ENCODE results near the gene IP6K1. TPM values are rescaled to one million over a fixed set of nuclear protein-coding genes. Genes with fewer than 3 reads are reported as not detected.

The IP6K1 gene
- total RNA-seq, 1 donor: 48.5 TPM

DNA sequence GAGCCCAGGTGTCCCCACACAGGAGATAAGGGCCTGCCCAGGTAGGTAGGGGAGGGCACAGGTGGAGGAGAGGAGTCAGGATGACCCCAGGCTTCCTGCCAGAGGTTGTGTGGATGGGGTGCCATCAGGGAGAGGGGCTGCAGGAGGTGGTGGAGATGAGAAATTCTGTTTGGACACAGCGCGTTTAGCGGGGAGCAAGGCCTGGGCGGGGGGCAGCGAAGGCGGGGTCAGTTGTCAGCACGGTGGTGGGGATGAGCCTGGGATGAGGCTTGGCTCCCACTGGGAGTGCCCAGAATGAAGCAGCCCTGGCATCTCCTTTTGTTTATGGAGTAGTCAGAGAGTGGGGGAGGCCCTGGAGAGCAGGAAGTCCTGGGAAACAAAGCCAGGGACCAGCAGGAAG is 82.4 kb downstream of the IP6K1 start:
- no peaks in the 10 kb centered on the region for H3K79me2 ChIP-seq (ENCODE audit: insufficient read depth, low read length)
- TF ChIP-seq, protein P1, sequence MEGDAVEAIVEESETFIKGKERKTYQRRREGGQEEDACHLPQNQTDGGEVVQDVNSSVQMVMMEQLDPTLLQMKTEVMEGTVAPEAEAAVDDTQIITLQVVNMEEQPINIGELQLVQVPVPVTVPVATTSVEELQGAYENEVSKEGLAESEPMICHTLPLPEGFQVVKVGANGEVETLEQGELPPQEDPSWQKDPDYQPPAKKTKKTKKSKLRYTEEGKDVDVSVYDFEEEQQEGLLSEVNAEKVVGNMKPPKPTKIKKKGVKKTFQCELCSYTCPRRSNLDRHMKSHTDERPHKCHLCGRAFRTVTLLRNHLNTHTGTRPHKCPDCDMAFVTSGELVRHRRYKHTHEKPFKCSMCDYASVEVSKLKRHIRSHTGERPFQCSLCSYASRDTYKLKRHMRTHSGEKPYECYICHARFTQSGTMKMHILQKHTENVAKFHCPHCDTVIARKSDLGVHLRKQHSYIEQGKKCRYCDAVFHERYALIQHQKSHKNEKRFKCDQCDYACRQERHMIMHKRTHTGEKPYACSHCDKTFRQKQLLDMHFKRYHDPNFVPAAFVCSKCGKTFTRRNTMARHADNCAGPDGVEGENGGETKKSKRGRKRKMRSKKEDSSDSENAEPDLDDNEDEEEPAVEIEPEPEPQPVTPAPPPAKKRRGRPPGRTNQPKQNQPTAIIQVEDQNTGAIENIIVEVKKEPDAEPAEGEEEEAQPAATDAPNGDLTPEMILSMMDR (IDR thresholded peaks at IDR 0.05; ENCODE audit: extremely low read depth, low read depth, low read length): no peak
- H4K20me1 ChIP-seq (ENCODE audit: insufficient read depth, low read length): peaks cover 14% of the 10 kb centered on the region
- DNase-seq (ENCODE audit: insufficient read length, low spot score, missing footprints): no peak
- peaks cover 30% of the 10 kb centered on the region for H3K36me3 ChIP-seq (ENCODE audit: insufficient read depth, low read length)
- H3K9me3 ChIP-seq (ENCODE audit: low read depth, low read length): no peaks in the 10 kb centered on the region
- H2AFZ ChIP-seq (ENCODE audit: low read length): no peak overlapping the region
- H3K27ac ChIP-seq (ENCODE audit: low read depth, low read length): no peak overlapping the region
- H3K4me3 ChIP-seq (ENCODE audit: insufficient read depth, low read length): no peak overlapping the region
- H3K4me2 ChIP-seq (ENCODE audit: insufficient read depth, low read length): no peak overlapping the region
- H3K4me1 ChIP-seq (ENCODE audit: insufficient read depth, low read length): no peaks in the 10 kb centered on the region
- no peaks in the 10 kb centered on the region for H3K27me3 ChIP-seq (ENCODE audit: insufficient read depth, low read length)

DNA sequence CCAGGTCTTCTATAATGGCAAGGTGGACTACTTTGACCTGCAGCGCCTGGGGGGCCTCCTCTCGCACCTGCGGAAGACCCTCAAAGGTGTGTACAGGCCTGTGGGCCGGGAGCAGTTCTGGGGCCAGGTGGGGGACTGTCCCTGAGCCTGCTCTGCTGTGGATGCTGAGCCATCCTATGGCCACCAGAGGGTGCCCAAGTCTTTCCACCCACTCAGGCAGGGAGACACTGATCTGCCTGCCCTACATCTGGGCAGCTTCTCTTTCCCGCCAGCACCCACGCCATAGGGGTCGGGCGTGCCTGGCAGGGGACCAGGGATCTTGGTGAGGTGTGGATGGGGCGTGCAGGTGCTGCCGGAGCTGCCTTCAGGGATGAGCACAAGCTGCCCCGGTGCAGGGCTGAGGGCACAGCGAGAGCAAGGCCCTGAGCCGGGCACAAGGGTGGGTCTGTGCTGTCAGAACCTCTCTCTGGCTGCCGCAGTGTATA is 82.9 kb downstream of the IP6K1 start:
- H2AFZ ChIP-seq (ENCODE audit: low read length): no peak overlapping the region
- no peak overlapping the region for H3K4me2 ChIP-seq (ENCODE audit: insufficient read depth, low read length)
- no peaks in the 10 kb centered on the region for H3K27me3 ChIP-seq (ENCODE audit: insufficient read depth, low read length)

DNA sequence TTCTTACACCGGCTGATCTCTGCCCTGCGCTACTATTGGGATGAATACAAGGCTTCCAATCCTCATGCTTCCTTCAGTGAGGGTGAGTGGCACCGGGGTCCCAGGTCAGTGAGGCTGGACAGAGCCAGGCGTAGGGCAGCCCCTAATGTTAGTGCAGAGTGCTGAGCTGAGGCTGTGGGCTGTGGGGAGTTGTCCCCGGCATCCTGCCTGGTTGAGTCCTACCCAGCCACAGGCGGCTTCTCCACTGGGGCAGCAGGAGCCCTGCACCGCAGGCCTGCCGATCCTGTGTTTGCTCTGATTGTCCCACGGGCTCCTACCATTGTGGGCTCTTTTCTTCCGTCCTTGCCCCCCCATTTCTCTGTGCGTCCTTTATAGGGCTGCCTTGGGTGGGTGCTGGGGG is 83.7 kb downstream of the IP6K1 start:
- TF ChIP-seq, protein P1 (IDR thresholded peaks at IDR 0.05; ENCODE audit: extremely low read depth, low read depth, low read length): no peak

More for the DNA sequence above, 82.9 kb downstream of the IP6K1 start:
- peak; percentile 99 for DNase-seq (ENCODE audit: insufficient read length, low spot score, missing footprints)
- Histone ChIP-seq H3K79me2 (ENCODE audit: insufficient read depth, low read length) (no peaks in the 10 kb centered on the region), H3K4me1 (ENCODE audit: insufficient read depth, low read length) (no peaks in the 10 kb centered on the region), H4K20me1 (ENCODE audit: insufficient read depth, low read length) (peaks cover 14% of the 10 kb centered on the region), H3K9me3 (ENCODE audit: low read depth, low read length) (no peaks in the 10 kb centered on the region), H3K4me3 (ENCODE audit: insufficient read depth, low read length) (no peak overlapping the region), H3K36me3 (ENCODE audit: insufficient read depth, low read length) (peaks cover 32% of the 10 kb centered on the region), H3K27ac (ENCODE audit: low read depth, low read length) (no peak overlapping the region)
- TF ChIP-seq, protein P1 (IDR thresholded peaks at IDR 0.05; ENCODE audit: extremely low read depth, low read depth, low read length): peak; percentile 84

DNA sequence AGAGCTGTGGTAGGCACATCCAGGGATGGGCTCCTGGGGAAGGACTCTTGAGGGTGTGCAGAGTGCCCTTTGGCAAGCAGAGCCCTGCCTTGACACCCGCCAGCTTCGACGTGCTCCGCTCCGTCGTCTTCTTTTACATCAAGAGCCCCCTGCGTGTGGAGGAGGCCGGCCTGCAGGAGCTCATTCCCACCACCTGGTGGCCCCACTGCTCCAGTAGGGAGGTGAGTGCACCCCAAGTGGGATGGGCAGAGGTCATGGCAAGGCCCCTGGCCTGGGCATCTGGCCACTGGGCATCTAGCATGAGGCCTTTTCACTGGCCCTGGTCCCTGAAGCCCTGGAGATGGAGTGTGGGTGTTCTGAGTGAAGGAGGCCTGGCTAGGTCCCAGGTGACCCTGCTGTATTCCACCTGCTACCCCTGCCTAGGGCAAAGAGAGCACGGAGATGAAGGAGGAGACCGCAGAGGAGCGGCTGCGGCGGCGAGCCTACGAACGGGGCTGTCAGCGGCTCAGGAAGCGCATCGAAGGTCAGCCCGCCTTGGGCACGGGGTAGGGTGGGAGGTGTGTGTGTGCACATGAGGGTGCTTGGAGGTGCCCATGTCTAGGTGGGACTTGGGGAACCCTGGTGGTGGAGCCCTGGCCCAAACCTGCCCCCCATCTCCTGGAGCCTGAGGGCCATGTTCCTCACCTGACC is 84.8 kb downstream of the IP6K1 start:
- Histone ChIP-seq H3K9me3 (ENCODE audit: low read depth, low read length) (no peaks in the 10 kb centered on the region), H3K4me3 (ENCODE audit: insufficient read depth, low read length) (no peak overlapping the region), H3K4me1 (ENCODE audit: insufficient read depth, low read length) (no peaks in the 10 kb centered on the region), H3K27me3 (ENCODE audit: insufficient read depth, low read length) (no peaks in the 10 kb centered on the region), H3K27ac (ENCODE audit: low read depth, low read length) (no peak overlapping the region), H4K20me1 (ENCODE audit: insufficient read depth, low read length) (peaks cover 14% of the 10 kb centered on the region), H3K79me2 (ENCODE audit: insufficient read depth, low read length) (no peaks in the 10 kb centered on the region), H2AFZ (ENCODE audit: low read length) (no peak overlapping the region), H3K4me2 (ENCODE audit: insufficient read depth, low read length) (no peak overlapping the region), H3K36me3 (ENCODE audit: insufficient read depth, low read length) (peaks cover 38% of the 10 kb centered on the region)
- peak; percentile 89 for DNase-seq (ENCODE audit: insufficient read length, low spot score, missing footprints)
- TF ChIP-seq, protein P1 (IDR thresholded peaks at IDR 0.05; ENCODE audit: extremely low read depth, low read depth, low read length): peak; percentile 47

More for the DNA sequence above, 83.7 kb downstream of the IP6K1 start:
- Histone ChIP-seq H3K9me3 (ENCODE audit: low read depth, low read length) (no peaks in the 10 kb centered on the region), H3K4me2 (ENCODE audit: insufficient read depth, low read length) (no peak overlapping the region), H3K4me3 (ENCODE audit: insufficient read depth, low read length) (no peak overlapping the region), H4K20me1 (ENCODE audit: insufficient read depth, low read length) (peaks cover 14% of the 10 kb centered on the region), H3K27ac (ENCODE audit: low read depth, low read length) (no peak overlapping the region), H3K4me1 (ENCODE audit: insufficient read depth, low read length) (no peaks in the 10 kb centered on the region), H3K36me3 (ENCODE audit: insufficient read depth, low read length) (peaks cover 38% of the 10 kb centered on the region), H3K79me2 (ENCODE audit: insufficient read depth, low read length) (no peaks in the 10 kb centered on the region), H2AFZ (ENCODE audit: low read length) (no peak overlapping the region), H3K27me3 (ENCODE audit: insufficient read depth, low read length) (no peaks in the 10 kb centered on the region)
- no peak for DNase-seq (ENCODE audit: insufficient read length, low spot score, missing footprints)

Measured in osteoblast (primary cell).